GM21529 (cell line): ENCODE data around the gene CARS1.
A peak's percentile ranks its signal among the peaks of the same experiment; 100 is the strongest.

ENCODE experiments used
- ATAC-seq: cut with Tn5 transposase; IDR thresholded peaks from one replicate; pipeline ENCODE4 v1.9.1; 2021; ENCODE audit not compliant: unreplicated experiment

The CARS1 gene

DNA sequence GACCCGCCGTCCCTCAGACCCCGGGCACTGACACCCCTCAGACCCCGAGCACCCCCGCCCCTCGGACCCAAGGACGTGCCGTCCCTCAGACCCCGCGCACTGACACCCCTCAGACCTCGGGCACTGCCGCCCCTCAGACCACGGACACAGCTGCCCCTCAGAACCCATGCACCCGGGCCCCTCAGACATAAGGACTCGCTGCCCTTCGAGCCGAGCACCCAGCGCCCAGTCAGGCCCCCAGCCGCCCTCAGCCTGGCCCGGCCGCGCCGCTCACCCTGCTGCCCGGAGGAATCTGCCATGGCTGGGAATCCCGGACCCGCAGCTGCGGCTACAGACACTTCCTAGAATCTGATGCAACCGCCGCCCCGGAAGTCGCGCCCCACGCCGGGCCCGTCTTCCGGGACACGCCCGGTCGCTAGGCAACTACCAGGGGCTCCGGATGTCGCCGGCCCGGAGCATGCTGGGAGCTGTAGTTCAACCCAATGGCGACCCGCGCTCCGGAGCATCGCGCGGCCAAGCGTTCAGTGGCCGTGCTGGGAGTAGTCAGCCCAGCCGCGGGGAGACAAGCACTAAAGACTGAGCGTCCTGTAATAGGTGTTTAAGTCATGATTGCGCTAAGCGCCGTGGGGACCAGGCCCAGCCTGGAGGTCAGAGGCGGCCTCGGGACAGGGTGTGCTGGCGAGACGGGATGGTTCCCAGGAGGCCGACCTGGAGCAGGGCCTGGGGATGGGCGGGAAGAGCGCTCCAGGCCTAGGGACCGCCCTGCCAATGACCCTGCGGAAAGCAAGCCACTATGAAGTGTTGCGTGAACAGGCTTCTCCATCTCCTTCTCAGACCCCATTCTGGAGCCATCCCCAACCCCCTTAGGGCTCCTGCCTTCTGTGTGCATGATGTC, at the start of gene CARS1:
TSS of gene CARS1 (minus strand) at position 355 of the 895 bp plus-strand sequence. CDS start at position 299, 56 bp downstream.
- ATAC-seq = peak; percentile 97

DNA sequence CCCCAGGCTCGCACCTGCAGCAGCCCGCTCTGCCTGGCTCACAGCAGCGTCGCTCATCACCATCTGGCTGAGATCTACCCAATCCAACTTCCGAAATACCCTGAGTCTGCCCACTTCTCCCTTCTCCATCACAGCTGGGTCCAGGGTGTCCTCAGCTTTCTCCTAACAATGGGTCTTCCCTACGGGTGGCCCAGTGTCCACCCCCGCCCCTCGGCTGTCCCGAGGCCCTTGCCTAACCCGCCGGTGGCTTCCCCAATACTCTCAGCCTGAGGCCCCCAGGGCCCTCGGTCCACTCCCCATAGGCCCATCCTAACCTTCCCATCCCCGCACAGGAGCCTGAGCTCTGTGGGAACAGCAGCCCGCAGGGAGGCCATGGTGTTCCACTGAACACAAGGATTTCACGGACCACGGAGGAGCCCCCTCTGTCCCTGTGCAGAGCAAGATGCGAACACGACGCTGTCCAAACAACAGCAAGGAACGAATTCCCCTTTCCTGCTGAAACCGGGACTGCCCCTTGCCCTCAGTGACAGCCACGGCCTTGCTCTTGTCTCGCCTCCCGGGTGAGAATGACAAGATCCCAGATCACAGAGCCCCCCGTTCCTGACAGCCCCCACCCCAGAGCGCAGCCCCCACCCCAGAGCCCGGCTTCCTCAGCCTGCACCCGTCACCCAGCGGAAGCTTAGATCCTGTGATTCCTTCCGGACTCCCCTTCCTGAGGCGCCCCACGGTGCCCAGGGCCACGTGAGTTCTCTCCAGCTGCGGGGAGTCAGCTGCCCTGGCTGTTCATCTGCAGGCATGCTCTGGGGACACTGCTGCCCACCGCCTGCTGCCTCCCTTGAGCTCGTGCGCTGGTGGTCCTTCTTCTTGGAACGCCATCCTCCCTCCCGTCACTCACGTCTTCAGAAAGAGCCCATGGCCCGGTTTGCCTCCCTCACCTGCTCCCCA, 48.8 kb upstream of the CARS1 start:
- no peak for ATAC-seq

DNA sequence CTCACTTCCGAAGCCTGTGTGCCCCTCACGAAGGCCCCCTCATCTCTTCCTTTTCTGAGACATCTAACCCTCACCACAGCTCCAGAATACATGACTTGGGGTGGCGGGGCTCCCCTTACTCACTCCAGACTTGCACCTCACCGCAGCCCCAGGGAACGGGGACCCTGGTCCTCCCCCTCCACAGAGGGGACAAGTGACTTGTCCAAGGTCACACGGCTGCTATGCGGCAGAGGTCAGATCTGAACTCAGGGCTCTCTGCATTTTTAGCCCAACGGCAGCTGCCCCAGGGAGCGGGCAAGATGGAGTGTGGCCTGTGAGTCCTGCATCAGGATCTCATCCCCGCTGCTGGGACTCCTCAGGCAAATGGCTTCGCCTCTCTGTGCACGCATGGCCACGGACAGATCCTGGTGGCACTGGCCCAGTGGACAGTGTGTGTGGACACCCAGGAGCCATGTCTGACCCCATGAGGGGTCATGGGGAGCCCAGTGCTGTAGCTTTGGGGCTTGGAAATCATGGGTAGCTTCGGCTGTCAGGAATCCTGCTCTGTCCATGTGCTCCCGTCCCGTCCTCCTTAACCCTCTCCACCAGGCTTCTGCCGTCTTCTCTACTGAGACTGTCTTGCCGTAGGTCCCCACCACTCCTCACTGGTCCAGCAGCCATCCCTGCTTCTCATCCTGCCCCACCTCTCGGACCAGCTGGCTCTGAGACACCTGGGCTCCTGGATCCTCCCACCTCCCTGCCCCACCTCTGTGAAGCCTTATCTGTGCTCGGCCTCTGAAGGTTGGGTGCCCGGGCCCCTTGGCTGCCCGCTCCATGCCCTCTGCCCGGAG, 48.0 kb upstream of the CARS1 start:
- no peak for ATAC-seq

DNA sequence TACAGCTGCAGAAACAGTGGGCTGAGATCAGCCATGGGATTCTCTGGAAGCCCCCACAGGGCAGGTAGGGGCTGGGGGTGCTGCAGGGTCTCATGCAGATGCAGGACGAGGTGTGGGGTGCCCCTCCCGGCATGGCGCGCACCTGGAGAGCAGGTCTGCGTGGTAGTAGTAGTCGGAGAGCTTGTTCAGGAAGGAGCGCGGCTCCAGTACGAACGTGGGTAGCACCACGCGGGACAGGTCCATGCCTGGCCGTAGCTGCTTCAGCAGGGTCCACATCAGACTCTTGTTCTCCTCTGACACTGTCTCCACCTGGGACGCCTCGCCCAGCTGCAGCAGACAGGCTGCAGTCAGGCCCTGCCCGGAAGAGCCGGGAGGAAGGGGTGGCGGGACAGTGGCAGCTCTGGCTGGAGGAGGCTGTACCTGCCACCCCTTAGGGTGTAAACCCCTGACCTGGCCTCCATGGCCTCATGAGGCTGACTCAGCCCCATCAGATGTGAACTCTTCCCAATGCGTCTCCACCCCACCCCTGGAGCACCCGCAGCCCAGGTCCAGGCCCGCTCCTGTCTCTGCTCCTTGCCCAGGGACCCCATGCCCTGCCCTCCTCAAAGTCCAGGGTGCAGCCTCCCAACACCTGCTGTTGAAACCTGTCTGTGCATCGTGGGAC, 47.0 kb upstream of the CARS1 start:
- no peak for ATAC-seq

DNA sequence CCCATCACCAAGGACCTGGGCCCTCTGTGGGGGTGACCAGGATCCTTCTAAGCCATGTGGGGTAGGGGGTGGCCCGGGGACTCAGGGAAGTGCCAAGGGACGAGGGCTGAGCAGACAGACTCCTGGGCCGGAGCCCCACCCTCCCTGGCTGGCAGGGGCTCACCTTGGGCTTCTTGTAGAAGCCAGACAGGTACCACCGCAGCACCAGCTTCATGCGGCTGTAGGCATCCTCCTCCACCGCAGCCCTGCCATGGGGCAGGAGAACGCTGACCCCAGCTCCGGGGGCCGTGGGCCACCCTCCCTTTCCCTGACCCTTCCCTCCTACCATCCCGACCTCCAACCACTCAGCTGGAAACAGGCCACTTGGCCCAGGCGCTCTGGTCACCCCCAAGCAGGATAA, 45.9 kb upstream of the CARS1 start:
- ATAC-seq = no peak

DNA sequence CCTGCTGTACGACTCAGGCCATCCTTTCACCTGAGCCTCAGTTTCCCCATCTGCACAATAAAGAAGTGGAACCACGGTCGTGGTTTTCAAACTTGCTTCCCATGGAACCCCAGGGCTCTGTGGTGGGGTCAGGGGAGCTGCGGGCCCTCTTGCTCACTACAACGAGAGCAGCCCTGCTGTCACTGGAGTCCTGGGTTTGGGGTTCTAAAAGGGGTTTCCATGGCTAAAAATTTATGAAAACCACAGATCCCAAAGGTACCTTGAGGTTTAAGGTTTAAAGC, 45.4 kb upstream of the CARS1 start:
- no peak for ATAC-seq

DNA sequence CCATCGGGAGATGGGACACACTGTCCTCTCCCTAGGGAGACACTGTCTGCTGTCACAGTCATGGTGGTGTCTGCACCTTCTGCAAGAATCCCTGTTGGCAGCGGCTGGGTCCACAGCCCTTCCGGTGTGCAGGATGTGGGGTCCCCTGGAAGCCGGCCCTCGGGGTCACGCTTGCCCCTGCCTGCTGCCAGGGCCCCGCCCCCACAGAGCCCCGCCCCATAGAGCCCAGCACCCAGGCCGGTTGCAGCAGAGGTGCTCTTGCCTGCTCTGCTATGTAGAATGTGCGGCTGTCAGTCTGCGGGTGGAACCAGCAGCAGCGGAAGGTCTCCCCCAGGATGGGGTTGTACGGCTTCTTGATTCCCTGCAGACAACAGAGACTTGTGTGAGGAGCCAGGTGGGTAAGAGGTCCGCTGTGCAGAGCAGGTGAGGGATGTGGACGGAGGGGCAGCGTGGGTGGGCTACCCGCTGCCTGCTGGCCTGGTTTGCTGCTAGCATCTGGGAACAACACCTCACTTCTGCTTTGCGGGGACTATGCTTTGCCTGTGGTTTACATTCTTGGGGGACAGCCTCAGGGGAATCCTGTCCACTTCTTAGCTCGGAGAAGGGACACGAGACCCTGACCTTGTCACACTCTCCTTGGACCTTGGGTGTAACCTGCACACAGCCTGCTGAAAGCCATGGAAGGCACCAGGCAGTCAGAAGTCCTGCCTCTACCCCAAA, 44.9 kb upstream of the CARS1 start:
- no peak for ATAC-seq

DNA sequence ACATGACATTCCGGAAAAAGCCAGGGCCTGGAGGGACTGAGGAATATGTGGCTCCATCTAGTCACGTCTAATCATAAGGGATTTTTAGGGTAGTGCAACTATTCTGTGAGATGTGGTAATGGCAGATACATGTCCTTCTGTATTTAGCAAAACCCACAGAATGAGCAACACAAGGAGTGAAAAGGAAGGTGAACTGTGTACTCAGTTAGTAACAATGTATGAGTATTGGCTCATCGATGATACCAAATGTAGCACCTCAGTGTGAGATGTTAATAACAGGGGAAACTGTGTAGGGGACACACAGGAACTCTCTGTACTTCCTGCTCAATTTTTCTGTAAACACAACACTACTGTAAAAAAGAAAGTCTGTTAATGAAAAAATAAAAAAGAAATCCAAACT, 42.0 kb upstream of the CARS1 start:
- ATAC-seq = no peak

DNA sequence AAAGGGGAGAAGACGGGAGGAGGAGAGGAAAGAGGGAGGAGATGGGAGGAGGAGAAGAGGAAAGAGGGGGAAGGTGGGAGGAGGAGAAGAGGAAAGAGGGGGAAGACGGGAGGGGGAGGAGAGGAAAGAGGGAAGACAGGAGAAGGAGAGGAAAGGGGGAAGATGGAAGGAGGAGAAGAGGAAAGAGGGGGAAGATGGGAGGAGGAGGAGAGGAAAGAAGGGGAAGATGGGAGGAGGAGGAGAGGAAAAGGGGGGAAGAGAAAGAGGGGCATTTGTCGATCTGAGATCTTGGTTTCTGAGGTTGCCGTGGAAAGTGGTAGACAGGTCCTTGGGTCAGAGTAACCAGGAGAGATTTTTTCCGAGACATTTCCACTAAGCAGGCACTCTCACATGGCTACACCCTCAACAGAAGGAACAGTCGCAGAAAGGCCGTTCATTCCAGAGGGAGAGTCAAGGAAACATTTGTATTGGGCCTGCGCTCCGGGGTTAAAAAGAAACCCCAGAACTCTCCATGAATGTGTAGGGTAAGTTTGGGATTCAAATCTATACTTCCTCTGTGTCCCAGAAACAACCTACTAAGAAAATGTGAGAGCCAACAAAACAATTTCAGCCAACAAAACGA, 39.8 kb upstream of the CARS1 start:
- no peak for ATAC-seq

DNA sequence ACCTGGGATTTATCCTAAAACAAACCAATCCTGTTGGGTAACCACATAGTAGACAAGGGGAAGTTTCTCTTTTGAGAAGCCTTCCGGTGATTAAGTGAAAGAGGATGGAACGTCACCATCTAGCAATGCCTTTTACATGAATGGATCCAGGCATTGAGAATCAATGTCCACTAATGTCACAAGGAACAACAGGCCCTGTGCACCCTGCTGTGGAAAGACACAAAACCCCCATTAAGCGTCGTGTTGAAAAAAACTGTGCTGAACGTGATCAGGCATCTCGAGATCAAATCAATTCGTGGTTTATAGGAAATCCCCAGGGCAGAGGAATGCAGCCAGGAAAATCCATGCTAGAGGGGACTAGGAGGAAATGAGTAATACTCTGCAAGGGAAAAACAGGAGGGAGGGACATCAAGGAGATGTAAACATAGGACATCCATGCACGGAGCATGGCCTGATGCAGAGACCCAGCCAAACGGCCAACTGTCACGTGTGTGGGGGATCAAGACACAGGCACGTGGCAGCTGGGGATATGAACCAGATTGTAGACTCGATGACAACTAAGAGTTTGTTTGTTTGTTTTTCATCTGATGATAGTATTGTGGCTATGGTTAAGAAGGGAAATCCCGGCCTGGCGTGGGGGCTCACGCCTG, 38.6 kb upstream of the CARS1 start:
- ATAC-seq = no peak

DNA sequence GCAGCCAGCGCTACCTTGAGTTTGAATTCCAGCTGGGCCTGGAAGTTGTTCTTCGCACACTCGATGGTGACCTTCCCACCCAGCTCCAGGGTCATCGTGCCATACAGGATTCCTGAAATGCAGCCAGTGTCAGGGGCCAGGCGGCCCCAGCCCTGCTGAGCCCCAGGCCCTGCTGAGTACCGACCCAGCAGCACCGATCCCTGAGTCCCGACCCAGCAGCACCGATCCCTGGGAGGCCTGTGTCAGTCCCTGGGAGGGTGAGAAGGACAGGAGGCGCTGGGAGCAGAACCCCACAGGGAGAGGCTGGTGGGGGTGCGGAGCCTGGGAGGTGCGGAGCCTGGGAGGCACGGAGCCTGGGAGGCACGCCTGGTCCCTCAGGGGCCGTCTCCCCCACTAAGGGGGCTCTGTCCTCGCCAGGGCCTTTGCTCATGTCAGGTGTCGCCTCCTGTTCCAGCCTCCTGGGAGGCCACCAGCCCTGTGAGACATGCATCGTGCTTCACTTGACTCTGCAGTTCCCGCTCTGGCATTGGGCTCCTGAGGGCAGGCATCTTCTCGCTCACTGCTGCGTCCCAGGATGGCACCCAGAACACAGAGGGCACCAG, 37.1 kb upstream of the CARS1 start:
- ATAC-seq = no peak

DNA sequence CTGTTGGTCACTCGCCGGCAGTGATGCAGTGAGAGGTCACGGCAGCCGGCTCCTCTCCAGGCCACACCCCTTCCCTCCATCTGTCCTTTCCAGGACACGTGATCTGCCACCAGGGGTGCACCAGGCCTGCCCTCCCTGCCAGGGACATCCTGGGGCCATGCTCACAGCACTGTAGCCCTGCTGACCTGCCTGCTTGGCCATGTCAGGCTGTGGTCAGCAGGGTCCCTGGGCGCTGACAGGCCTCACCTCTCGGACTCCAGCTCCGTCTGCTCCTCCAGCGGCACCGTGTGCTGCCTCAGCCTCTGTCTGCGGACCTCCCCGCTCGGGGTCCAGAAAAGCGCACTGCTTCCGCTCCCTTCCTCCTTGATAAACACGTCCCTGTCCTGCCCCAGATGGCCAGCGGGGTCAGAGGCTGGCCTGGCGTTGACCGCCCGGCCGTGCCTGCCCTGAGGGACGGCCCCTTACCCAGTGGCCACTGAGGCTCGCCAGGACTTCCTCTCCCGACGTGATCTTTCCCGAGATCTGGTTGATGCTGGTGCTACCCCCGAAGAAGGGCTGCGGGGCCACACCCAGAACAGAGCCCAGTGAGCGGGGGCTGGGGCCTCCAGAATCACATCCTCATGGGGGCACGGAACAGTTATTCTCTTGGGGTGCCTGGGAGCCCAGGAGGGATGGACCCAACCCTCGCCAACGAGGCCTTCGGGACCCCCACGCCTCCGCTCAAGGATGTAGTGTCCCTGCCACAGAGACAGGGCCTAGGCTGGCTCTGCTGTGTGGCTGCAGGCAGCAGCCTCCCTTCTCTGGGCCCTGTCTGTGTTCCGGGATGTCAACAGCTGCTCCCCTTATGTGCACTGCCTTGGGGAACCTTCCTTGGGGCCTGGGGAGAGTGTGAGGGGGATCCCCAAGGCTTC, 36.3 kb upstream of the CARS1 start:
- no peak for ATAC-seq

DNA sequence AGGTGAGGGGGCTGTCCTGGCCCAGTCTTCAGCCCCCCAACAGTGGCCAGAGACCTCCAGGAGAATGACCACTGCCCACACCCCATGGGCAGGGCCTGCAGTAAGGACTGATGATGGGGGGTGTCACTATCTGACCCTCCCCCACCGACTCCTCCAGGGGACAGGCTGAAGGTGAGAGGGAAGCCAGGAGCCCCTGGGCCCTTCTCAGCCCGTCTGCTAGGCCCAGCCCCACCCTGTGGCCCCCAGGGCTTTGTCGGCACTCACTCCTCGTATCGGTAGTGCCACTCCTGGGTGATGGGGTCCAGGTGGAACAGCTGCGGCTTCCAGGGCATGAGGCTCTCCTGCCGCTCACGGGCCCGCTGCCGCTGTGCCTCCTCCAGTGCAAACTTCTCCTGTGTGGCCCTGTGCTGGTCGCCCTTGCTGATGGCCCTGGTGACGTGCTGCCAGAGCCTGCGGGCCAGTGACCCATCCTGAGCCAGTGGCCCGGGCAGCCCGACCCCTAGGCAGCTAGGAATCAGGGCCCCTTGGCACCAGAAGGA, 35.4 kb upstream of the CARS1 start:
- ATAC-seq = no peak

DNA sequence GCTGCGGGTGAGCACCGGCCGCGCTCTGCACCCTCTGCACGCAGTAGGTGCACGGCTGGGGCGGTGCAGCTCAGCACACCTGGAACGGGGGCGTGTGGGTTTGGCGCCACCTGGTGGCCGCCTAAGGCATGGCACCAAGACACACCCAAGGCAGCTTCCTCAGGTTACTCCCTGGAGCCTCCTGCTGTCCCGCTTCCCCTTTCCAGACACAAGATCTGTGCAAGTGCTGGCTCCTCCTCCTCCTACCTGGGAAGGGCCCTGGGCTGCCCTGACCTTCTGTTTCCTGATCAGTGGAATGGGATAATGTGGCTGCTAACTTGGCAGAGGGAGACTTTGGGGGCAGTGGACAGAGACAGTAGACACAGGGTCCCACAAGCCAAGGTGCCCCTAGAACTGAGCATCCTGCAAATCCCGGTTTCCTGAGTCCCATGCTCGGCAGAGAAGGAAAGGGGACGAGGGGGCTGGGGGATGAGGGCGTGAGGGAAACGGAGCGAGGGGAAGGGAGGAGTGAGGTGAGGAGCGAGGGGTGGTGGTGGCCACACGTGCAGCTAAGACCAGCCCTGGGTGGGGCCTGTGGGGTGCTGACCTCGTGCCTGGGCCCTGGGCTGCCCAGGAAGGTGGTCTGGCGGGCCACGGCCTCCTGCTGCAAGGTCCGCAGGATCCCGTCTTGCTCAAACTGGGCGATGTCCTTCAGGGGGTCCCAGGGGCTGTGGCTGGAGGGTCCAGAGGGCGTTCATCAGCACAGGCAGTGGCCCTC, 34.8 kb upstream of the CARS1 start:
- peak; percentile 82 for ATAC-seq

DNA sequence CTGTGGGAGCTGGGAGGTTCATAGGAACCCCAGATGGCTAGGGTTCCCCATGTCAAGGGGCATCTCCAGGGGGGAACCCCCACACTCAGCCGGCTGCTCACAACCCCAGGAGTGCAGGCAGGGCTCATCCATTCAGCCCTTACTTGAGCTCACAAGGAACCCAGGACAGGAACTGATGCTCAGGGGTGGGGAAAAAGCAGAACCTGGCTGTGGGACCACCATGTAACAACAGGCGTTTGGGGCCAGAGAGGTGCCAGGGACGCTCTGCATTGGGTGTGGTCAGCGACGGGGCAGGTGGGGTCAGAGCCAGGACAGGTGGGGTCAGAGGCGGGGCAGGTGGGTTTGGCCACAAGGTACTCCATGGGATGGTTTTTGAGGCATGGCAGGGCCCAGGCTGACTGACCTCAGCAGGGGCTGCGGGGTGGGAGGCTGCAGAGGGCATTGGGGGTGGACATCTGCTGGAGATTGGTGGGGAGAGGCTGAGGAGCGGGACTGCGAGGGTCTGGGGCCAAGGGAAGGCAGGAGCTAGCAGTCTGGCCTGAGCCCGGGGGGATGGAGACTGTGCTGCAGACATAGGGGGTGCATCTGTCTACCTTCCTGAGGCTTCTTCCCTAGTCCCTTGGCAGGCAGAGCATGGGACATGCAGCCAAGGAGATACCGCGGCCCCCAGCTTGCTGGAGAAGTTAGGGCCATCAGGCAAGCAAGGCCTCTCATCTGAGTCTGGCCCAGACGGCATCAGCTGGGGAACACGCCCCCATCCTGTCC, 34.0 kb upstream of the CARS1 start:
- no peak for ATAC-seq
